SH-SY5Y (cell line): ENCODE results near the gene ROR1.

Experiments
- GATA2 ChIP-seq: IDR thresholded peaks from 2 replicates; pipeline ENCODE4 v1.6.1; 2011; ENCODE audit warnings: mild to moderate bottlenecking, low read depth, low read length
- GATA3 ChIP-seq: IDR thresholded peaks from 2 replicates; pipeline ENCODE4 v1.6.1; 2011; ENCODE audit warnings: low read depth, mild to moderate bottlenecking, low read length, moderate library complexity

DNA sequence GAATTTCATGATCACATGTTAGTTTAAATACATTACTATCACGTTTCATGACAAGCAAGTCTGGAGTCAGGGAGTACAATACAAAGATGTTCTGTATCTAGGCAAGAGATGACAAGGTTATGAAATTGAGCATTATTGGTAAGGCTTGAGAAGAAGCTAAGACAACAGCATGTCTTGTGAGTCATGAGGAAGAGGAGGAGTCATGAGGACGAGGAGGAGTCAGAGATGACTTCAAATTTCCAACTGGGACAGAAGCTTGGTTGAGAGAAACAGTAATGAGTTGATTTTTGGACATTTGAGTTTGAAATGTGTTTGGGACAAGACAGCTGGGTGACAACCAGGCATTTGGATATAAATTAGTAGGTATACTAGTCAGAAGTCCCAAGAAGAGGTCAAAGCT, 425.3 kb downstream of the ROR1 start:
- no peak for TF ChIP-seq GATA2
- TF ChIP-seq GATA3 = no peak
